Cardiac muscle cell (in vitro differentiated cells and primary cell): ENCODE data around the gene FAXDC2. TPM values are rescaled to one million over a fixed set of nuclear protein-coding genes. Genes with fewer than 3 reads are reported as not detected.
A peak's percentile ranks its signal among the peaks of the same experiment; 100 is the strongest.

Experiments
- DNase-seq, 2 donors: peaks; one replicate each; pipeline versions ENCODE4 v3.0.0 to v3.0.0-alpha.2; 2010 to 2017; ENCODE audit warnings: low read depth in 1 of 2, low spot score in 1 of 2
- H3K27ac ChIP-seq: fragments of 200-600 bp; sonication (generic); 2 replicates; pipeline ENCODE4 v1.5.1; 2016
- H3K27me3 ChIP-seq: fragments of 200-600 bp; sonication (generic); 2 replicates; pipeline ENCODE4 v1.6.0; 2016; ENCODE audit warnings: control low read depth
- H3K36me3 ChIP-seq: fragments of 200-600 bp; sonication (generic); 2 replicates; pipeline ENCODE4 v1.5.1; 2016; ENCODE audit warnings: control low read depth
- H3K4me1 ChIP-seq: fragments of 200-600 bp; sonication (generic); 2 replicates; pipeline ENCODE4 v1.8.1; 2017; ENCODE audit warnings: low read depth, mild to moderate bottlenecking, mixed run types
- H3K4me3 ChIP-seq: fragments of 200-600 bp; sonication (generic); 2 replicates; pipeline ENCODE4 v1.5.1; 2016; ENCODE audit warnings: mild to moderate bottlenecking
- H3K9me3 ChIP-seq: fragments of 200-600 bp; sonication (generic); 2 replicates; pipeline ENCODE4 v1.5.1; 2017; ENCODE audit warnings: low read depth, mild to moderate bottlenecking, control low read depth
- polyA plus RNA-seq: library from polyadenylated mRNA; unstranded; fragments of >200 nt; fragmentation: Nextera tagmentation; extraction: Ambion mirVana; gene quantifications from 2 replicates; pipeline ENCODE4 v1.2.1, GENCODE V29; 2016
- total RNA-seq: library from RNA; depleted of rRNA; stranded (reverse); fragments of >200 nt; gene quantifications from 2 replicates; pipeline ENCODE4 v1.2.3, GENCODE V29; 2016
- TF ChIP-seq, protein P1 (sequence below): IDR thresholded peaks from 2 replicates; pipeline ENCODE4 v1.5.1; 2012; ENCODE audit warnings: low read depth, mild to moderate bottlenecking, low read length

The FAXDC2 gene
- total and polyA plus RNA-seq, 2 experiments from 2014 or later = 25.1 to 39.4 TPM

DNA sequence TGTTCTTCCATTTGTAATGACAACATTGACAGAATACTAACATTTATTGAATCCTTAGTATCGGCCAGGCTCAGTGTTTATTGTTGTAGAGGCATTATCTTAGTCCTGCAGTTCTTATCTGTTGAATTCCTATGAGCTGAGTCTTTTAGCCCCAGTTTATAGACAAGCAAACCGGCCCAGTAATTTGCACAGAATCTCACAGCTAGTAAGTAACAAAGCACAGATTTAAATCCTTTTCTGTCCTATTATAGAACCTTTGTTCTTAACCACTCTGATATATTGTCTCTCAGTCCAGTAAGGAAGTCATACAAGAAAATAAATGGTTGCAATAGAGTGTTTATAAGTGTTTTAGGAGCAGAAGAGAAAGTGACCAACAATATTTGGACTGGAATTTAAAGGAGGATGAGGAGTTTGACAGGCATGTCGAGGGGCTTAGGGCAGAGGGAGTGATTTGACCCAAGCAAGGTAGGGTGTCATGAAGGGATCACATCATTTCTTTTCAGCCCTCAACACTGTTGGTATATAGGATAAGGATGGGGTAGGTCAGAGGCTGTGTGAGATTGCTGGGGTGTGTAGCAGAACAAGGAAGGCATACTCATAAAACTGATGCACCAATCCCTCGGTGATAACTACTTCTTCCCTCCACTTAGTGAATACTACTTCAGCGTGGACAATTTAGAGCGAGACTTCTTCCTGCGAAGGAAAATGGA is 55.7 kb downstream of the FAXDC2 start:
- H3K9me3 ChIP-seq = no peaks in the 10 kb centered on the region
- DNase-seq = peak in 1 of 2 donors; percentile 70
- TF ChIP-seq, protein P1, sequence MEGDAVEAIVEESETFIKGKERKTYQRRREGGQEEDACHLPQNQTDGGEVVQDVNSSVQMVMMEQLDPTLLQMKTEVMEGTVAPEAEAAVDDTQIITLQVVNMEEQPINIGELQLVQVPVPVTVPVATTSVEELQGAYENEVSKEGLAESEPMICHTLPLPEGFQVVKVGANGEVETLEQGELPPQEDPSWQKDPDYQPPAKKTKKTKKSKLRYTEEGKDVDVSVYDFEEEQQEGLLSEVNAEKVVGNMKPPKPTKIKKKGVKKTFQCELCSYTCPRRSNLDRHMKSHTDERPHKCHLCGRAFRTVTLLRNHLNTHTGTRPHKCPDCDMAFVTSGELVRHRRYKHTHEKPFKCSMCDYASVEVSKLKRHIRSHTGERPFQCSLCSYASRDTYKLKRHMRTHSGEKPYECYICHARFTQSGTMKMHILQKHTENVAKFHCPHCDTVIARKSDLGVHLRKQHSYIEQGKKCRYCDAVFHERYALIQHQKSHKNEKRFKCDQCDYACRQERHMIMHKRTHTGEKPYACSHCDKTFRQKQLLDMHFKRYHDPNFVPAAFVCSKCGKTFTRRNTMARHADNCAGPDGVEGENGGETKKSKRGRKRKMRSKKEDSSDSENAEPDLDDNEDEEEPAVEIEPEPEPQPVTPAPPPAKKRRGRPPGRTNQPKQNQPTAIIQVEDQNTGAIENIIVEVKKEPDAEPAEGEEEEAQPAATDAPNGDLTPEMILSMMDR = no peak
- peaks cover 5% of the 10 kb centered on the region for H3K4me1 ChIP-seq
- H3K4me3 ChIP-seq = no peak overlapping the region
- no peaks in the 10 kb centered on the region for H3K27me3 ChIP-seq
- H3K36me3 ChIP-seq = peaks cover 28% of the 10 kb centered on the region
- peak overlapping the region; percentile 69 for H3K27ac ChIP-seq

GRCh38 chr5:154793599-154794524 is 56.5 kb downstream of the FAXDC2 start:
- Histone ChIP-seq H3K27me3 (no peaks in the 10 kb centered on the region), H3K4me1 (peaks cover 5% of the 10 kb centered on the region), H3K36me3 (peaks cover 22% of the 10 kb centered on the region), H3K9me3 (no peaks in the 10 kb centered on the region), H3K27ac (peak overlapping the region; percentile 69), H3K4me3 (no peak overlapping the region)
- DNase-seq = peak in 1 of 2 donors; percentile 48
- TF ChIP-seq, protein P1 = no peak

GRCh38 chr5:154791535-154791934 is 58.9 kb downstream of the FAXDC2 start:
- Histone ChIP-seq H3K27me3 (no peaks in the 10 kb centered on the region), H3K9me3 (no peaks in the 10 kb centered on the region), H3K36me3 (peaks cover 13% of the 10 kb centered on the region), H3K4me3 (no peak overlapping the region), H3K27ac (no peak overlapping the region), H3K4me1 (peaks cover 5% of the 10 kb centered on the region)
- no peak for DNase-seq
- TF ChIP-seq, protein P1 = no peak

GRCh38 chr5:154788212-154788611 is 62.2 kb downstream of the FAXDC2 start:
- Histone ChIP-seq H3K9me3 (no peaks in the 10 kb centered on the region), H3K27me3 (no peaks in the 10 kb centered on the region), H3K4me3 (no peak overlapping the region), H3K4me1 (peaks cover 18% of the 10 kb centered on the region), H3K36me3 (no peaks in the 10 kb centered on the region), H3K27ac (no peak overlapping the region)
- DNase-seq = peak in 1 of 2 donors; percentile 19
- TF ChIP-seq, protein P1 = no peak

- H3K9me3 ChIP-seq = no peaks in the 10 kb centered on the region
- DNase-seq = peak in 1 of 2 donors; percentile 37
- no peaks in the 10 kb centered on the region for H3K36me3 ChIP-seq
- TF ChIP-seq, protein P1 = no peak
- no peak overlapping the region for H3K4me3 ChIP-seq
- no peak overlapping the region for H3K27ac ChIP-seq
- H3K27me3 ChIP-seq = no peaks in the 10 kb centered on the region
- H3K4me1 ChIP-seq = peaks cover 32% of the 10 kb centered on the region
Measured at GRCh38 chr5:154786414-154786813, 64.0 kb downstream of the FAXDC2 start.
